NB4 (cell line): ENCODE data around the gene TMEM26.
A peak's percentile ranks its signal among the peaks of the same experiment; 100 is the strongest.

ENCODE experiments used
- DNase-seq: peaks from one replicate; pipeline ENCODE4 v3.0.0; 2010; ENCODE audit warnings: low read depth
- H3K4me3 ChIP-seq: one replicate; pipeline ENCODE4 v1.5.1; 2011; ENCODE audit warnings: mild to moderate bottlenecking, low read depth, low read length, moderate library complexity
- MYC ChIP-seq: IDR thresholded peaks from 2 replicates; pipeline ENCODE4 v1.6.1; 2011; ENCODE audit warnings: low read depth, low read length
- POLR2A ChIP-seq: IDR thresholded peaks from 2 replicates; pipeline ENCODE4 v1.6.1; 2011; ENCODE audit warnings: mild to moderate bottlenecking; ENCODE audit not compliant: insufficient read length; ENCODE audit errors: extremely low read depth
- TF ChIP-seq, protein P1 (sequence below): IDR thresholded peaks from 2 replicates; pipeline ENCODE4 v1.6.1; 2011; ENCODE audit warnings: low read depth, low read length
- TF ChIP-seq, protein P2 (sequence below): IDR thresholded peaks from one replicate; pipeline ENCODE4 v1.5.1; 2012; ENCODE audit warnings: low read depth, low read length

TMEM26 gene

DNA sequence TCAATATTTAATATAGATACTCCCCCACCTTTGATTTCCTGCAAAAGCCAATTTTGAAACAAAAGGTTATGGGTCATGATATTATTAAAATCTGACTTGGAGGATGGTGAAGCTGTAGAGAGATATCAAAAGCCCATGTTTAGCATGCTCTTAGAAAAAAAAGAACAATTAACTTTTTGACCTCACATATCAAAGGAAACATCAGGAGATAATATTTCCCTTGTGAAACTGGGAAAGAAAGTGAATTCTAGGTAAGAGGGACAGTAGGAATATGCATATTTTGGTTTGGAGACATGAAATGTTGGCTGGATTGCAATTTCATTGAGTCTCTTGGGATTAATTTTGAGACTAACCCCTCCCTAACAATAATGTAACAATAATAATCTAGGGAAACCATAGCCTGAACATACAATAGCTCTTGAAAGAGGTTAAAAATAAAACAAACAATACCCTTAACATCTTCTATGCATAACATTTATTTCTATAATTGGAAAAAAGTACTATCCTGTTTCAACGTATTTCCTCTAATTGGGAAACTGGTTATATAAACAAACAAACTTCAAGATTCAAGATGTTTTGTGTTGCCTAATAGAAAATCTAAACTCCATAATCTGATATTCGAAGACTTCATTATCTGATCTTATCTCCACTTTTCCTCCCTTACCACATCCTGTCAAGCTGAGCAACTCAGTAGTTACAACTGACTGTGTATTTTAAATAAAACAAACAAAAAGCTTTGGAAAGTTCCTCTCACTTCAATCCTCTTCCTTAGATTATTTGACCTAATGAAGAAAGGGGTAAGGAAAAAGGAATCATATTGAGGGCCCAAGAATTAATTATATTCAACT lies 14.8 kb downstream of the TMEM26 start:
- H3K4me3 ChIP-seq: no peak overlapping the region
- TF ChIP-seq, protein P1, sequence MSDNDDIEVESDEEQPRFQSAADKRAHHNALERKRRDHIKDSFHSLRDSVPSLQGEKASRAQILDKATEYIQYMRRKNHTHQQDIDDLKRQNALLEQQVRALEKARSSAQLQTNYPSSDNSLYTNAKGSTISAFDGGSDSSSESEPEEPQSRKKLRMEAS: no peak; the same call in 1 of the 2 replicates
- TF ChIP-seq, protein P2, sequence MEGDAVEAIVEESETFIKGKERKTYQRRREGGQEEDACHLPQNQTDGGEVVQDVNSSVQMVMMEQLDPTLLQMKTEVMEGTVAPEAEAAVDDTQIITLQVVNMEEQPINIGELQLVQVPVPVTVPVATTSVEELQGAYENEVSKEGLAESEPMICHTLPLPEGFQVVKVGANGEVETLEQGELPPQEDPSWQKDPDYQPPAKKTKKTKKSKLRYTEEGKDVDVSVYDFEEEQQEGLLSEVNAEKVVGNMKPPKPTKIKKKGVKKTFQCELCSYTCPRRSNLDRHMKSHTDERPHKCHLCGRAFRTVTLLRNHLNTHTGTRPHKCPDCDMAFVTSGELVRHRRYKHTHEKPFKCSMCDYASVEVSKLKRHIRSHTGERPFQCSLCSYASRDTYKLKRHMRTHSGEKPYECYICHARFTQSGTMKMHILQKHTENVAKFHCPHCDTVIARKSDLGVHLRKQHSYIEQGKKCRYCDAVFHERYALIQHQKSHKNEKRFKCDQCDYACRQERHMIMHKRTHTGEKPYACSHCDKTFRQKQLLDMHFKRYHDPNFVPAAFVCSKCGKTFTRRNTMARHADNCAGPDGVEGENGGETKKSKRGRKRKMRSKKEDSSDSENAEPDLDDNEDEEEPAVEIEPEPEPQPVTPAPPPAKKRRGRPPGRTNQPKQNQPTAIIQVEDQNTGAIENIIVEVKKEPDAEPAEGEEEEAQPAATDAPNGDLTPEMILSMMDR: no peak
- TF ChIP-seq MYC: no peak
- TF ChIP-seq POLR2A: no peak
- DNase-seq: peak; percentile 3

- H3K4me3 ChIP-seq: no peak overlapping the region
- no peak for DNase-seq
- TF ChIP-seq POLR2A (no peak), MYC (no peak)
- TF ChIP-seq, protein P1: no peak
- TF ChIP-seq, protein P2: no peak
Observed at GRCh38 chr10:61423178-61423577, 30.0 kb downstream of the TMEM26 start.

DNA sequence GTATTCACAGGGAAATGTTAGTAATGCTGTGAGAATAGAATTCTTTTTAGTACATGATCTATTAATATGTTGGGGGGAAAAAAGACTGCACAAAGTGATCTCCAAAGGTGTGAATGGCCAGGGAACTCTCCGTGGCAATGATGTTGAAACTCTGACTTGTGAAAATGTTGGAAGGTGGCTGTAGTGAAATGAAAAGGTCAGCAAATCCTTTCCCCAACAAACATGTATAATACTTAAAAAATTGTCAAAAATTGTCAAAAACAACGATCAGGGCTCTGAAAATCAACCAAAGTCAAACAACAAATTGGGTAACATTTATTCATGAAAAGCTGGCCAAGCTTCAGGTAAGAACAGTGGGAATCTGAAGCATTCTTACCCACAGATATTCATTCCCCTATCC lies 35.5 kb downstream of the TMEM26 start:
- H3K4me3 ChIP-seq: no peak overlapping the region
- TF ChIP-seq, protein P1: no peak
- TF ChIP-seq MYC: no peak
- TF ChIP-seq POLR2A: no peak
- TF ChIP-seq, protein P2: no peak
- DNase-seq: no peak

DNA sequence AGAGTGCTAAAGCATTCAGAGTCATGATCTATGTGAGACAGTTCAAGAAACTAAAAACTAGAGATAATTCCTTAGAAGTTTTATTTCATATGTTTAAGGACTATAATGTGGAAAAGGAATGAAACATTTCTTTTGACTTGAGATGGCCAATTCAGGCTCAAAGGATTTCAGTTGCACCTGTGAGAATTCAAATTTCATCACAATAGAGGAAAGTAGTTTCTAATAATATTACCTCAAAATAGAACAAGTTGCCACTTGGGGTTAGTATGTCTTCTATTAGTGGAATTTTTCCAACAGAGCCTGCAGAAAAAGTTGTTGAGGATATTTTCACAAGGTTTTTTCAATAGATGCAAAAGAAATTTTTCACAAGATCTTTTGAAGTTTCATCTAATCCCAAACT lies 37.4 kb downstream of the TMEM26 start:
- H3K4me3 ChIP-seq: no peak overlapping the region
- no peak for DNase-seq
- TF ChIP-seq, protein P1: no peak
- TF ChIP-seq POLR2A (no peak), MYC (no peak)
- TF ChIP-seq, protein P2: no peak

DNA sequence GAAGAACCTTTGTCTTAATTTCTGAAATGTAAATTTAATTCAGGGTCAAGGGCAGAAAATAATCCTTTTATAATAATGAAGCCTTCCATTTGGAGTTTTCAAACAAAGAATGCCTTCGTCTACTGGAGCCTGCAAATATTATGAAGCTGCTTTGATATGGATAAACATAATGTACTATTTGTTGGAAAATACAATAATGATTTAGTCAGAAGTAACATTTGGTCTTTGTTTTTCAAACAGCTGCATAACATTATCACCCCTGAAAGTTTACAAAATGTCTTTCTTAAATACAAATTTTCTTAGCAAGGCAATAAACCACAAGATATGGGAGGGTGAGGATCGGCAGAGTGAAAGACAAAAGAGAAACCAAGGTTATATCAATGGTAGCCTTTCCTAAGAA lies 41.5 kb downstream of the TMEM26 start:
- DNase-seq: no peak
- TF ChIP-seq MYC: no peak
- TF ChIP-seq, protein P1: no peak
- TF ChIP-seq, protein P2: no peak
- no peak for TF ChIP-seq POLR2A
- no peak overlapping the region for H3K4me3 ChIP-seq
